Measurements from ENCODE around the gene AP3S1. TPM values are rescaled to one million over a fixed set of nuclear protein-coding genes. Genes with fewer than 3 reads are reported as not detected.

Gene AP3S1
- total and polyA plus RNA-seq, 9 donors, result 49.6 to 176 (median 87.2) TPM

- H3K4me1 ChIP-seq (ENCODE audit: insufficient read depth), result peaks cover 4% of the 10 kb centered on the region
- H3K27me3 ChIP-seq, result no peaks in the 10 kb centered on the region
- H3K4me3 ChIP-seq, result no peak overlapping the region
- H3K36me3 ChIP-seq, result no peaks in the 10 kb centered on the region
- TF ChIP-seq POLR2A (IDR thresholded peaks at IDR 0.05), result no peak
- no peak for TF ChIP-seq EP300 (IDR thresholded peaks at IDR 0.05)
- TF ChIP-seq, protein P1, sequence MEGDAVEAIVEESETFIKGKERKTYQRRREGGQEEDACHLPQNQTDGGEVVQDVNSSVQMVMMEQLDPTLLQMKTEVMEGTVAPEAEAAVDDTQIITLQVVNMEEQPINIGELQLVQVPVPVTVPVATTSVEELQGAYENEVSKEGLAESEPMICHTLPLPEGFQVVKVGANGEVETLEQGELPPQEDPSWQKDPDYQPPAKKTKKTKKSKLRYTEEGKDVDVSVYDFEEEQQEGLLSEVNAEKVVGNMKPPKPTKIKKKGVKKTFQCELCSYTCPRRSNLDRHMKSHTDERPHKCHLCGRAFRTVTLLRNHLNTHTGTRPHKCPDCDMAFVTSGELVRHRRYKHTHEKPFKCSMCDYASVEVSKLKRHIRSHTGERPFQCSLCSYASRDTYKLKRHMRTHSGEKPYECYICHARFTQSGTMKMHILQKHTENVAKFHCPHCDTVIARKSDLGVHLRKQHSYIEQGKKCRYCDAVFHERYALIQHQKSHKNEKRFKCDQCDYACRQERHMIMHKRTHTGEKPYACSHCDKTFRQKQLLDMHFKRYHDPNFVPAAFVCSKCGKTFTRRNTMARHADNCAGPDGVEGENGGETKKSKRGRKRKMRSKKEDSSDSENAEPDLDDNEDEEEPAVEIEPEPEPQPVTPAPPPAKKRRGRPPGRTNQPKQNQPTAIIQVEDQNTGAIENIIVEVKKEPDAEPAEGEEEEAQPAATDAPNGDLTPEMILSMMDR (IDR thresholded peaks at IDR 0.05), result no peak
- no peak for DNase-seq
- WGBS, 3 donors, result 94 to 95% (median 95%) methylated on average over 5 of the region's 5 CpGs
- intact Hi-C loops (cut with DNase I), result no loop called here
- H3K27ac ChIP-seq, result no peak overlapping the region
- H3K9me3 ChIP-seq, result no peaks in the 10 kb centered on the region
These were observed 28.0 kb upstream of the AP3S1 start for GRCh38 chr5:115813719-115814118.

DNA sequence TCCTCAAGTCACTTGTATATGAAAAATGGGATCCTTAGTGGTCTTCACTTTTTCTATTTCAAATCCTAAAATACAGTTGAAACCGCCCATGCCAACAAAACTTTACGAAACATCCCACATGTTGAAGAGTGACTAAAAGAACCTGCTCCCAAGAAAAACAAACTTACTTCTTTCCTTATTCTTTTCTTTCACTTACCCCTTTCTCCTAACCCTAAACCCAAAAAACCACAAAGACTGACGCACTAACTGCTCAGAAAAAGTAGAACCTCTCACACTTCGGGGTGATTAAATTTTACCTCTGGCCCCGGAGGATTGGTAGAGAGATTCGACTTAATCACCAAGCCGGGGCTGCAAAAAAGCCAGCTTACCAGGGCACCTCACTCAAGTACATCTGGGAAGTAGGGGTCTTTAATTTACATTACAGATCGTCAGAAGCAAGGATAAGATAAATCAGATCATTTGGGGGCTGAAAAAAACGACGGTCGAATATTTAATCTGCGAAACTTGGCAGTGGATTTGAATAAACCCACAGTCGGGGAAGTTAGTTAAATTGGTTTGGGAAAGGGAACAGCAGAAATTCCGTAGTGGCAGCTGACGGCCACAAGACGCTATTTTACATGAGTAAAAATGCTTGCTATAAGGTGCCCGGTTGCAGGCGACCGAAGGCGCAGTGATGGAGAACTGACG is 26.6 kb upstream of the AP3S1 start:
- WGBS, 3 donors, result 45 to 52% (median 46%) methylated on average over 21 of the region's 21 CpGs
- no peak overlapping the region for H3K27ac ChIP-seq
- DNase-seq, result no peak
- intact Hi-C loops (cut with DNase I), result no loop called here
- TF ChIP-seq, protein P1 (IDR thresholded peaks at IDR 0.05), result no peak
- no peak for TF ChIP-seq EP300 (IDR thresholded peaks at IDR 0.05)
- no peak for TF ChIP-seq POLR2A (IDR thresholded peaks at IDR 0.05)
- peak overlapping the region; percentile 59 for H3K4me3 ChIP-seq
- peaks cover 4% of the 10 kb centered on the region for H3K4me1 ChIP-seq (ENCODE audit: insufficient read depth)
- no peaks in the 10 kb centered on the region for H3K9me3 ChIP-seq
- no peaks in the 10 kb centered on the region for H3K36me3 ChIP-seq
- H3K27me3 ChIP-seq, result no peaks in the 10 kb centered on the region

GRCh38 chr5:115815693-115816225 is 26.0 kb upstream of the AP3S1 start:
- intact Hi-C loops (cut with DNase I), result no loop called here
- 1 to 3% (median 2%) methylated on average over 40 to 48 of the region's 48 CpGs for WGBS, 3 donors
- TF ChIP-seq, protein P1 (IDR thresholded peaks at IDR 0.05), result peak in 1 of 3 donors; percentile 8
- TF ChIP-seq POLR2A (IDR thresholded peaks at IDR 0.05), result no peak
- Histone ChIP-seq H3K27ac (peak overlapping the region in 1 of 2 donors; percentile 84), H3K27me3 (no peaks in the 10 kb centered on the region), H3K4me3 (peak overlapping the region; percentile 59), H3K4me1 (ENCODE audit: insufficient read depth) (peaks cover 4% of the 10 kb centered on the region), H3K9me3 (no peaks in the 10 kb centered on the region), H3K36me3 (no peaks in the 10 kb centered on the region)
- DNase-seq, result peak in 3 of 5 donors; percentile 8 to 54 (median 35)

GRCh38 chr5:115816226-115817081 is 25.3 kb upstream of the AP3S1 start, which contains the start of gene CDO1:
TSS of gene CDO1 (minus strand) at chr5:115816659. CDS start at chr5:115816397, 262 bp downstream.
- TF ChIP-seq EP300 (IDR thresholded peaks at IDR 0.05) (no peak), POLR2A (IDR thresholded peaks at IDR 0.05) (peak; percentile 42)
- no peaks in the 10 kb centered on the region for H3K9me3 ChIP-seq
- WGBS, 3 donors, result 1 to 2% (median 1%) methylated on average over 61 to 69 of the region's 69 CpGs

More at GRCh38 chr5:115816226-115817081, 25.3 kb upstream of the AP3S1 start, which contains the start of gene CDO1:
- intact Hi-C loops (cut with DNase I), result no loop called here
- Histone ChIP-seq H3K36me3 (no peaks in the 10 kb centered on the region), H3K27me3 (no peaks in the 10 kb centered on the region), H3K4me3 (peak within 1 kb of the TSS; percentile 59), H3K27ac (peak within 1 kb of the TSS; percentile 81 to 84), H3K4me1 (ENCODE audit: insufficient read depth) (peaks cover 4% of the 10 kb centered on the region)
- peak; percentile 49 to 77 (median 69) for DNase-seq

Data from ovary (tissue), 9 donors.